Activated naive CD8-positive, alpha-beta T cell treated with anti-CD3 and anti-CD28 coated beads, Interleukin-2, amount 50 U/mL, for 16 hours (primary cell): ENCODE measurements around the gene NRXN3.
"Not testable (repeated sequence)": the region's sequence is repeated elsewhere in the genome, so short reads cannot be mapped to it uniquely, and the experiment has no call there.

Experiments
- DNase-seq: peaks from one replicate; pipeline ENCODE4 v3.0.0-alpha.2; 2020; ENCODE audit warnings: low read depth, low spot score

The NRXN3 gene

DNA sequence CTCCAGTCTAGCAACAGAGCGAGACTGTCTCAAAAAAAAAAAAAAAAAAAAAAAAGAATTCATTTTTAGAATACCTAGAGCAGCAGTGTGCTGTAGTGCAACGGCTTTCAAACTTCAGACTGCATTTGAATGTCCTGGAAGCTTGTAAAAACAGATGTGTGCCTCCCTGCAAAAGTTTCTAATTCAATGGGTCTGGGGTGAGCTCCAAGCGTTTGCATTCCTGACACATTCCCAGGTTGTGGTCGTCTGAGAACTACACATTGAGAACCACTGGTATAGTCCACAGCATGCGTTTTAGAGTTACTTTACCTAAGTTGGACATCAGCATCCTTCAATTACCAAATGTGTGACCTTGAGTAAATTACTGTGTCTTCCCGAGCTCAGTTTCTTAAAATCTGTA, 816.8 kb downstream of the NRXN3 start:
- DNase-seq: no peak

GRCh38 chr14:78989221-78989620, 819.0 kb downstream of the NRXN3 start:
- DNase-seq: no peak

- DNase-seq: no peak
Measured at GRCh38 chr14:78992867-78993266, 822.7 kb downstream of the NRXN3 start.

- no peak for DNase-seq
Measured at GRCh38 chr14:78997811-78998210, 827.6 kb downstream of the NRXN3 start.

DNA sequence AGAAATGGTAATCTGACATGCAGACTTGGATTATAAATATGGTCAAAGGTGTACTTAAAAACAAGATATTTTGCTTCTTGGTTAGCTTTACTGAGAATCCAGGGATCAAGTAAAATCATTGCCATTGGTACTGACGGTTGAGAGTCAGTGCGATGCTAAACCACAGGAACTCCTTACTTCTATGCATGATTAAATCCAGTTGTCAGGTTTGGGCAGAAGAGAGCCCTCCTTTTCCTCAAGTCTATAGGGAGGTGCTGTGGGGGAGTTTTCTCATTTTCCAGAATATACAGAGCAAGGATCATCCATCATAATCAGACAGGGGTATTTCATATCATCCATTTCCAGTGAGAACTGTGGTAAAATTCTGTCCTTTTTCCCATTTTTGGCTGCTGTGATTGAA, 839.1 kb downstream of the NRXN3 start:
- no peak for DNase-seq

DNA sequence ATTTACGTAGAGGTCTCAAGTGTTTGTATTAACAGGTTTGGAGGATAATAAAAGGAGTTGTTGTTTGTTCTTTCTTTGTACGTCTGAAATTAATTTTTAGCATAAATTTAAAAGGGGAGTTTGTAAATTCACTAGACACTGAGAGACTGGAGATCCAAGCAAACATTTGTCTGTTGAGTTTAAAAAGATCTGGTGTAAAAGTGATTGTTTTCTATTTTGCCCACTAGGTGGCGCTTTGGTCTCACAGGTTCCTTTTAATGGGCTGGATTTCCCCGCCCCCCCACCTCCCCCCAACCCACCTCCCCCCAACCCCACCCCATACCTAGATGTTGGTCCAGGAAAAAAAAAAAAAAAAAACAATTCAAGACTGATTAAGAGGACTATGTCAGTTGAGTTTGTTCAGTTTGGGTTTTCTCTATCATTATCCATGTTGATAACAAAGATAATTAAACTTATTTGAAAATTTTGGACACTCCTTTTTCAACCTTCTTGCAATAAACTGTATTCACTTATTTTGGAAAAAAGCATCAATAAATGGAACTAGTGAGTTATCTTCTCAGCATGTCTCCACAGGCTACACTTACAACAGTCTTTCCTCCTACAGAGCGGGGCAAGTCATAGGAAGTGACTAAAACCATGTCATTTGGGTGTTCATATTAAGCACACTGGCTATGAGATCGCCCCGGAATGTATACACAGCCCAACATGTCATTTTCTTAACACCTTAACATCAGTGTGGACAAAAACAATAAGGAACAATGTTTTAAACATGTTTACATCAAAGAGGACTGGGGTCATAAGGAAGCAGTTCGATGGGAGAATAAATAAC, 841.1 kb downstream of the NRXN3 start:
- DNase-seq: no peak

GRCh38 chr14:79011920-79012204, 841.7 kb downstream of the NRXN3 start:
- no peak for DNase-seq

DNA sequence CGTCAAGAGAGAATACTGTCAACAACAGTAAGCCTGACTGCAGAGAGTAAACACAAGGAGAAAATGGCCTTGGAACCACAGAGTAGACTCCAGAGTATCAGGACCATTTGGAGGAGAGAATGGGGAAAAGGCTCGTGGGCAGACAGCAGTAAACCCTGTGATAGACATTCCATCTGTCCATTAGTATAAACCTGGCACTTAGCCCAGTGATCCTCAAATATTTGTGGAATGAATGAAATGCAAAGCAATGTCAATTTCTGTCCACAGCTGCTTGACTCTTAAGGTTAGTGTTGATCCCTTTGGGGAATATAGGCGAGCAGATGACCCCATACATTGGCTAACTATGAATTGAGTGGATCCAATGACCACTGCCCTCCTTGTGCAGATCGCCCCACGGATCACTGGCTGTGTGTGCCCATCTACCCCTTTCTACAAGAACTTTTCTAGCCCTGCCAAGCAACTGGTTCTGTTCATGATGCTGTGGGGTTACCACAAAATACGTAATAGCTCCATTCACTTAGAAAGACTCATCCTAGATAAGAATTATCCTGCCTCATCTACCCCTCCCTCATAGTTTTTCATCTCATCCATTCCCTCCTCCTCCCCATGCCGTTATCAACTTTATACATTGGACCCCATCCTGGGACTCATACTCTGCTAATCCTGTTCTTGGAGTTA, 846.8 kb downstream of the NRXN3 start:
- DNase-seq: no peak

DNA sequence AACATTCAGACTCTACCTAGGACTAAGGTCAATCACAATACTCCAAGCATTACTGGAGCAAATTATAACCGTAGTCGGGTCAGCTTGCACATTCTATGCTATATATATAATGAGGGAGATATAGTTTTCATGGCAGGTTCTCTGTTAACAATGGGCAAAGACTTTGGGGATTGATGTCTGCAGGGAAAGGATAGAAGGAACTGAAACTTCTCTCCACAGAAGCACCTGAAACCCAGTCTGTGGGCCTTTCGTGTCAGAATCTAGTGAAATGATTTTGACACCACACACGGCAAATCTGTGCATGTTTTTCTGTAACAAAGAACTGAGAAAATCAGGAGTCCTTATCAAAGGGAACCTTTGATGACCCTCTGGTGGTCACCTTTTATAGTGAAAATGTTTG, 847.4 kb downstream of the NRXN3 start:
- DNase-seq: no peak

DNA sequence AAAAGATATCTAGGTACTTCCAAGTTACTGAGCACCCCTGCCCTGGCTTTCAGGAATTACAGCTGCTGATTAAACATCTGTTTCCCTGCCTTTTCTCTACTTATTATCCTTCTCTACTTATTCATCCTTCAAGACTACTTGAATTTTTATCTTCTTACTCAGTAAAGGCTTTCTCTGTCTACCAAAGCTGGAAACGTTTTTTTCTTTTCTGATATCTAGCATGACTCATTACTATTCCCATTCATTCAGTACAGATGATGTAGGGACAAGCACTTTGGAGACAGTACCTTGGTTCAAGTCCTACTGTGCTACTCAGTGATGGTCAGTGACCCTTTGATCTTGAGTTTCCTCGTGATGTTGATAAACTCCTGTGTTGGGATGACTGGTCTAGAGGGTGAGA, 848.7 kb downstream of the NRXN3 start:
- no peak for DNase-seq

- not testable (repeated sequence) for DNase-seq
Measured at GRCh38 chr14:79019898-79020297, 849.7 kb downstream of the NRXN3 start.

- no peak for DNase-seq
Measured at GRCh38 chr14:79021766-79022165, 851.6 kb downstream of the NRXN3 start.

GRCh38 chr14:79027138-79027537, 857.0 kb downstream of the NRXN3 start:
- DNase-seq: no peak

DNA sequence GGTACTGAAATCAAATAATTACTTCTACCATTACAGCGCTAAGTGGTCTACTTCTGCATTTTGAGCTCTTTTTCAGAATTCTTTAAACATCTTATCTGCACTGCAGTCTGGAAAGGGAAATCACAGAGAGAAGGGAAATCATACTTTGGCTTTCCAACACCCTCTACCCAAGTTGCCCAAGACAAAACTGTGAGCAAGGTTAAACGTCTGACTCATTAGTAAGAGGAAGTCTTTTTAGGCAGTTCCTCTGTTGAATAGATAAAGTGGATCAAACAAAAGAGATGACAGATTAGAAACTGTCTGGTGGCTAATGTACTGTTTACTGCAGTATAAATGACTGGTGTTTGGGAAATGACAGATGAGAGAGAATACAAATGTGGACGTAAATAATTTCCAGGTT, 858.1 kb downstream of the NRXN3 start:
- DNase-seq: no peak

DNA sequence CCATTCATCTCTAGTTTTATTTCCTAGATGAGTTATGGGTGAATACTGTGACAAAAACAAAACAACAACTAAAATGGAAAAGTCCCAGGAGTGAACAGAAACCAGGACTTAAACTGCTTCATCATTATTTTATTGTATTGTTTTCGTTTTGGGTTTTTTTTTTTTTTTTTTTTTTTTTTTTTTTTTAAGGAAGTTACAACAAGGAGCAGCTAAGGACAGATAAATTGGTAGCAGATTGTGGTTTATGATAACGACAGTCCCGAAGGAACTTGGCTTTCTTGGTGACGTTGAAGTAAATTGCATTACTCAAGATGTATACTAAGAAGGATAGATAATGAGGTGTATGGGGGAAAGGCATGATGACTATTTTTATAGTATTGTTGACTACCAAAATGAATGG, 866.3 kb downstream of the NRXN3 start:
- no peak for DNase-seq

DNA sequence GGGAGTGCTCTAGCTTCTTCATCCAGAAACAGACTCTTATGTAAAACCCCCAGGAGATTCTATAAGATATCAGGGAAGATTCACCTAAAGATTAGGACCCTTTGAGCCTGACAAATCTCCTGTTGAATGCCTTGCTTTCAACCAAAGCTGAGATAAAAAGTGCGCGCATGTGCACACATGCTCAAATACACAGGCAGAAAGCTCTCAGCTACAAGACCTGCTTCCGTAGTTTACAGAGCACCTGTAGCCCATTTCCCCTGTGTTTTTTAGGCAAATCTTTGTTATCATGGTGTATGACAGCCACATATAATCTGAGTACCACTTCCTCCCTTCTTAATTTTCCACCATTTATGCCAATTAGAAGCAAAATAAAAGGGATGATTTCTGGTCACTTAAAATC, 866.9 kb downstream of the NRXN3 start:
- no peak for DNase-seq

GRCh38 chr14:79037593-79037992, 867.4 kb downstream of the NRXN3 start:
- DNase-seq: no peak

DNA sequence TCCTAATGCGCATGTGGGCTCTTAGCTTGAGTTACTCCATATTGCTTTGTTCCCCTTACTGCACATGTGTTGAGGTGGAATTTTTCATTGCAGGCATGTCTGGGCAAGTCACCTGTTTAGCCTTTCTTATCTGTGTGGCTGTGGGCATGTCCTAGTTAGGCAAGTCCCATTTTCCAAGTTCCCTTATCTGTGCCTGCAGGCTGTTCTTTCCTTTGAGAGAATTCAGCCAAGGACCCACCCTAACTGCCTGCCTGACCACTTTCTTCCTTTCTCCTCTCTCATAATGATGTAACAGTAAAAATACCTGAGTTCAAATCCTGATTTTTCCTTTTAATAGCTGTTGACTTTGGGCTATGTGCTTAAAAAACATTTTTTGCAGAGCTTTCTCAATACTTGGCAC, 870.6 kb downstream of the NRXN3 start:
- DNase-seq: no peak

- DNase-seq: no peak
Measured at GRCh38 chr14:79043194-79043889, 873.2 kb downstream of the NRXN3 start.

DNA sequence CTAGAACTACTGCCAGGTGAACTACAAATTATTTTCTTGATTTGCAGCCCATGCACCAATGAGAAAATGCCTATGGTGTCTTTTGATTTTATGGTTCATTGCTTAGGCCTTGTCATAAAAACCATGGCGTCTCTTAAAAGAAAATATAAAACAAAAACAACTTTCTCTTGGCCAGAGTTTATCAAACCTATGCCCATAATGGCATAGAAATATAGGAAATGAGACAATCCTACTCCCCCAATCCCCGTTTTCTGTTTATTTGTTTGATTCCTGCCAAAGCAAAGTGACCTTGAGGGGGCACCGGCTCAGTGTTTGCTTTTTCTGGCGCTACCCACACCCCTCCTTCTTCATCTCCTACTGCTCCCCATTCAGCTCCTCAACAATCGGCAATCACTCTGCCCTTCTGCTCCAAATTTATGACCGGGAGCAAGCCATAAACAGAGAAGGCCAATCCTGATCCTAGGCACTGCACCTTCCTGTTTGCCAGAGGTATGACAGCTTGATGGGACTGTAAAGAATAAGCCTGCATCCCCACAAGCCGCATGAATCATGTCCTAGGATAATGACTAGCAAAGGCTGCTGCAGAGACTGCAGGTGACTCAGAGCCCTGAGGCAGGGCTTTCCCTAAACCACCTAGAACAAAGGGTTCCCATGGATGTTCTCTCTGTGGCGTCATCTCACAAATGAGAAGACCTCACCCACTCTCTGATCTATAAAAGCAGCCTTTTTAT, 874.9 kb downstream of the NRXN3 start:
- no peak for DNase-seq

DNA sequence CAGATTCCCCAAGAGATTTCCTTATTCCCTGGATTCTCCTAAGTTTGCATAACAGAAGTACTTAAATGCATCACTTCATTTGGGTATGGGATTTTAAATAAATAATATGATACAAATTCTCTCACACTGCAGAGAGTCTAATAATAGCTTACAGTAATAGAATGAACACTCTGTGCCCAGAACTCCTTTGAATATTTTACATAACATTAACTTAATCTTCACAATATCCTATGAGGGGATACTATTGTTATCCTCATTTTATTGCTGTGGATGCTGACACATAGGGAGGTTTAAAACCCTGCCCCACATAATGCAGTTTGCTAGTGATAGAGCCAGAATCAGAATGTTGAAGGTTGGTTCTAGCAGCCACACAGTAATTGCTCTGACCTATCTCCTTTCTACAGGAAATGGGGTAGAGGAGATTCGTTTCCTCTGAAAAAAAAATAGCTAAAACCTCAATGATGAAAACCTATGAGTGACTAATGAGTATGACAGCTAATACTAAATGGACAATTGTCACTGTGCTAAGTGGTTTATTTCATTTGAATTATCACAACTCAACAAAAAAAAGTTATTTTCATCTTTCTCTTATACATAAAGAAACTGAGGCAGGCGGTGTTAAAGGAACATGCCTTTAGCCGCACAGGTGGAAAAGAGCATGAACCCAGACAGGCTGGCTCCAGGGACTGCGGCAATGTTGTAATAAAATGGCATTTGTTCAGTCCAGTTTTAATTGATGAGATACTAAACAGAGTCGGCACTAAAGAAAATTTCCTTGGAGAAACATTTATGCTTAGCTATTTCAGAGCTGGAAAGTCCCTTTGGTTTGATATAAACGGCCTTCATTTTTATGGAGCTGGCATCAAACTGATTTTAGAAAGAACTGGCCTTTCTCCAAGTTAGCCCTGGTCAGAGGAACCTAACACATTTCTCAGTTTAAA, 880.9 kb downstream of the NRXN3 start:
- no peak for DNase-seq
